ENCODE data around the gene PAK4. TPM values are rescaled to one million over a fixed set of nuclear protein-coding genes. Genes with fewer than 3 reads are reported as not detected.

PAK4 gene
- total and polyA plus RNA-seq, 12 donors: 7.2 to 61.0 (median 23.8) TPM

GRCh38 chr19:39080431-39080830 lies 45.2 kb upstream of the PAK4 start:
- TF ChIP-seq POLR2A (IDR thresholded peaks at IDR 0.05) (no peak), CTCF (IDR thresholded peaks at IDR 0.05) (no peak)
- DNase-seq: no peak
- H3K4me1 ChIP-seq (replicated peaks in 1 of 2): no peaks in the 10 kb centered on the region
- H3K27ac ChIP-seq: no peak overlapping the region
- intact Hi-C loops (cut with DNase I): no loop called here
- peaks cover 37% of the 10 kb centered on the region for H3K27me3 ChIP-seq
- no peaks in the 10 kb centered on the region for H3K36me3 ChIP-seq (replicated peaks in 1 of 2)
- H3K9me3 ChIP-seq (replicated peaks in 1 of 3): no peaks in the 10 kb centered on the region
- no peak overlapping the region for H3K4me3 ChIP-seq
- WGBS, 4 donors: 60 to 74% (median 65%) methylated on average over 3 of the region's 3 CpGs

GRCh38 chr19:39082167-39082566 lies 43.4 kb upstream of the PAK4 start:
- WGBS, 4 donors: 85 to 88% (median 88%) methylated on average over 7 of the region's 7 CpGs
- Histone ChIP-seq H3K27ac (no peak overlapping the region), H3K9me3 (replicated peaks in 1 of 3) (no peaks in the 10 kb centered on the region), H3K36me3 (replicated peaks in 1 of 2) (no peaks in the 10 kb centered on the region), H3K27me3 (peaks cover 42% of the 10 kb centered on the region), H3K4me1 (replicated peaks in 1 of 2) (no peaks in the 10 kb centered on the region), H3K4me3 (no peak overlapping the region)
- TF ChIP-seq CTCF (IDR thresholded peaks at IDR 0.05) (no peak), POLR2A (IDR thresholded peaks at IDR 0.05) (no peak)
- no peak for DNase-seq
- intact Hi-C loops (cut with DNase I): no loop called here

GRCh38 chr19:39082745-39083598 lies 42.6 kb upstream of the PAK4 start:
- Histone ChIP-seq H3K27me3 (peaks cover 42% of the 10 kb centered on the region), H3K36me3 (replicated peaks in 1 of 2) (no peaks in the 10 kb centered on the region), H3K9me3 (replicated peaks in 1 of 3) (no peaks in the 10 kb centered on the region), H3K27ac (no peak overlapping the region), H3K4me1 (replicated peaks in 1 of 2) (no peaks in the 10 kb centered on the region), H3K4me3 (no peak overlapping the region)
- intact Hi-C loops (cut with DNase I): no loop called here
- WGBS, 4 donors: 19 to 33% (median 31%) methylated on average over 14 to 15 of the region's 15 CpGs
- TF ChIP-seq CTCF (IDR thresholded peaks at IDR 0.05) (no peak), POLR2A (IDR thresholded peaks at IDR 0.05) (no peak)
- no peak for DNase-seq

GRCh38 chr19:39083599-39083982 lies 42.0 kb upstream of the PAK4 start:
- Histone ChIP-seq H3K4me1 (replicated peaks in 1 of 2) (no peaks in the 10 kb centered on the region), H3K4me3 (no peak overlapping the region), H3K27ac (no peak overlapping the region), H3K9me3 (replicated peaks in 1 of 3) (no peaks in the 10 kb centered on the region), H3K27me3 (peaks cover 42% of the 10 kb centered on the region), H3K36me3 (replicated peaks in 1 of 2) (no peaks in the 10 kb centered on the region)
- intact Hi-C loops (cut with DNase I): no loop called here
- DNase-seq: no peak
- WGBS, 4 donors: 6 to 16% (median 10%) methylated on average over 11 to 14 of the region's 14 CpGs
- TF ChIP-seq CTCF (IDR thresholded peaks at IDR 0.05) (no peak), POLR2A (IDR thresholded peaks at IDR 0.05) (no peak)
